Sigmoid colon (tissue), 7 donors: ENCODE measurements around the gene PAFAH1B2. TPM values are rescaled to one million over a fixed set of nuclear protein-coding genes. Genes with fewer than 3 reads are reported as not detected.

ENCODE experiments used
- DNase-seq: peaks from one replicate; pipeline ENCODE4 v3.0.0-alpha.2; 2019
- H3K27ac ChIP-seq, 4 donors: fragments of 200-600 bp; sonication (generic); one replicate each; pipeline ENCODE4 v1.5.1; 2016 to 2019; ENCODE audit warnings: mild to moderate bottlenecking in 1 of 4
- H3K27me3 ChIP-seq, 3 donors: fragments of 200-600 bp; sonication (generic); one replicate each; pipeline ENCODE4 v1.5.1; 2019; ENCODE audit warnings: mild to moderate bottlenecking in 1 of 3
- H3K36me3 ChIP-seq, 4 donors: fragments of 200-600 bp; sonication (generic); one replicate each; pipeline ENCODE4 v1.5.1; 2016 to 2019
- H3K4me1 ChIP-seq, 4 donors: fragments of 200-600 bp; sonication (generic); one replicate each; pipeline ENCODE4 v1.5.1; 2017 to 2019
- H3K4me3 ChIP-seq, 4 donors: fragments of 200-600 bp; sonication (generic); one replicate each; pipeline ENCODE4 v1.5.1; 2017 to 2019; ENCODE audit warnings: mild to moderate bottlenecking in 2 of 4, moderate library complexity in 1 of 4
- H3K9me3 ChIP-seq, 4 donors: fragments of 200-600 bp in 3 of 4; sonication (generic) in 3 of 4; one replicate each; pipeline versions ENCODE4 v1.5.1 to v1.6.1; 2013 to 2019
- CTCF ChIP-seq, 4 experiments: fragments of 450-650 bp in 3 of 4; fragments of 200-600 bp in 1 of 4; IDR thresholded peaks; one replicate each; pipeline ENCODE4 v1.5.1; 2016 to 2019; ENCODE audit warnings: antibody characterized with exemption in 4 of 4, mild to moderate bottlenecking in 3 of 4, moderate library complexity in 2 of 4
- EP300 ChIP-seq, 4 donors: sonication (generic); formaldehyde crosslinking; IDR thresholded peaks; one replicate each; pipeline ENCODE4 v1.6.1; 2017; ENCODE audit warnings: antibody characterized with exemption in 4 of 4
- POLR2A ChIP-seq, 2 donors: fragments of 450-650 bp; IDR thresholded peaks; one replicate each; pipeline ENCODE4 v1.6.1; 2016; ENCODE audit warnings: antibody characterized with exemption in 2 of 2, mild to moderate bottlenecking in 2 of 2, moderate library complexity in 2 of 2
- POLR2AphosphoS5 ChIP-seq, 4 donors: sonication (generic); formaldehyde crosslinking; IDR thresholded peaks; one replicate each; pipeline ENCODE4 v1.6.1; 2017; ENCODE audit warnings: antibody characterized with exemption in 4 of 4
- WGBS, 2 donors: extraction: QIAGEN DNeasy Blood & Tissue Kit; methylation state at CpG; one replicate each; pipeline ENCODE4 v1.1.7; 2013; 5-methylcytosine and 5-hydroxymethylcytosine counted together
- intact Hi-C: fragments of 100-400 bp; cut with DNase I; formaldehyde crosslinking; loops from one replicate; pipeline ENCODE4 v1.15.1; 2023
- polyA plus RNA-seq, 3 donors: library from polyadenylated mRNA; stranded (reverse); fragments of 200-250 nt; gene quantifications; one replicate each; pipeline ENCODE4 v1.2.3, GENCODE V29; 2013
- total RNA-seq, 4 donors: library from RNA; depleted of rRNA; stranded (reverse); fragments of >200 nt; gene quantifications; one replicate each; pipeline ENCODE4 v1.1.0, GENCODE V29; 2016
- donor health status: healthy with polysubstance abuse.
- donor health status: Bipolar disorder and iron deficiency.
- donor health status: healthy.

The PAFAH1B2 gene
- total and polyA plus RNA-seq, 7 donors = 26.0 to 76.4 (median 42.1) TPM

GRCh38 chr11:117223741-117224689, 79.9 kb downstream of the PAFAH1B2 start:
- DNase-seq = peak; percentile 60

GRCh38 chr11:117225553-117226170, 81.6 kb downstream of the PAFAH1B2 start:
- H3K4me1 ChIP-seq = peaks cover 0 to 72% (median 64%) of the 10 kb centered on the region in 4 donors
- WGBS, 2 donors = 93 to 95% methylated on average over 9 of the region's 9 CpGs

More at GRCh38 chr11:117223741-117224689, 79.9 kb downstream of the PAFAH1B2 start:
- Histone ChIP-seq H3K36me3 (peaks cover 14 to 47% (median 25%) of the 10 kb centered on the region in 4 donors), H3K27me3 (no peaks in the 10 kb centered on the region), H3K4me1 (peaks cover 0 to 74% (median 70%) of the 10 kb centered on the region in 4 donors), H3K9me3 (no peaks in the 10 kb centered on the region), H3K27ac (peak overlapping the region; percentile 89 to 95 (median 91)), H3K4me3 (no peak overlapping the region)
- intact Hi-C loops = loop anchor here (2.0 kb wide), 1 partner anchor 125 kb away; the partner anchor contains the start of gene SIK3
- WGBS, 2 donors = 66 to 80% methylated on average over 17 of the region's 17 CpGs
- no peak for TF ChIP-seq POLR2A (IDR thresholded peaks at IDR 0.05)
- no peak for TF ChIP-seq POLR2AphosphoS5 (IDR thresholded peaks at IDR 0.05)
- no peak for TF ChIP-seq EP300 (IDR thresholded peaks at IDR 0.05)
- no peak for TF ChIP-seq CTCF (IDR thresholded peaks at IDR 0.05)

More at GRCh38 chr11:117225553-117226170, 81.6 kb downstream of the PAFAH1B2 start:
- H3K27ac ChIP-seq = peak overlapping the region; percentile 33 to 95 (median 91)
- no peak for TF ChIP-seq POLR2AphosphoS5 (IDR thresholded peaks at IDR 0.05)
- TF ChIP-seq CTCF (IDR thresholded peaks at IDR 0.05) = no peak
- TF ChIP-seq POLR2A (IDR thresholded peaks at IDR 0.05) = no peak
- TF ChIP-seq EP300 (IDR thresholded peaks at IDR 0.05) = no peak
- H3K4me3 ChIP-seq = no peak overlapping the region
- DNase-seq = peak; percentile 58
- H3K36me3 ChIP-seq = peaks cover 19 to 52% (median 33%) of the 10 kb centered on the region in 4 donors
- H3K9me3 ChIP-seq = no peaks in the 10 kb centered on the region
- intact Hi-C loops = loop anchor here (2.0 to 5.0 kb wide), 4 partner anchors 45 to 438 kb away; partner anchors contain the start of genes SIK3 and ZPR1
- H3K27me3 ChIP-seq = no peaks in the 10 kb centered on the region

Other genes starting within 250 kb of the PAFAH1B2 start
- 10 to 100 TPM; 35.3 to 53.2 (median 40.9) TPM for gene SIK3, start 45.9 kb upstream of the PAFAH1B2 start, total RNA-seq
- gene SIK3, start 45.9 kb upstream of the PAFAH1B2 start, polyA plus RNA-seq = 10 to 100 TPM in 1 of 3 donors, 1 to 10 TPM in 2; 5.5 to 16.5 (median 7.8) TPM
- 10 to 100 TPM; 20.7 to 50.7 (median 28.5) TPM for gene SIDT2, start 34.5 kb downstream of the PAFAH1B2 start, total RNA-seq
- 10 to 100 TPM in 2 of 3 donors, 1 to 10 TPM in 1; 7.6 to 33.1 (median 12.0) TPM for gene SIDT2, start 34.5 kb downstream of the PAFAH1B2 start, polyA plus RNA-seq
- gene TAGLN, start 55.1 kb downstream of the PAFAH1B2 start, total RNA-seq = over 10,000 TPM in 3 of 4 donors, 1,000 to 10,000 TPM in 1; 6,854 to 14,048 (median 12,596) TPM
- 1,000 to 10,000 TPM in 1 of 3 donors, 100 to 1,000 TPM in 2; 112 to 1,100 (median 337) TPM for gene TAGLN, start 55.1 kb downstream of the PAFAH1B2 start, polyA plus RNA-seq
- gene PCSK7, start 87.8 kb downstream of the PAFAH1B2 start, total RNA-seq = 10 to 100 TPM; 22.1 to 55.1 (median 31.1) TPM
- gene PCSK7, start 87.8 kb downstream of the PAFAH1B2 start, polyA plus RNA-seq = 100 to 1,000 TPM in 1 of 3 donors, 10 to 100 TPM in 2; 18.0 to 116 (median 21.7) TPM
- gene RNF214, start 88.4 kb downstream of the PAFAH1B2 start, total RNA-seq = 10 to 100 TPM; 11.1 to 23.8 (median 12.8) TPM
- 10 to 100 TPM in 2 of 3 donors, 1 to 10 TPM in 1; 6.2 to 12.0 (median 10.2) TPM for gene RNF214, start 88.4 kb downstream of the PAFAH1B2 start, polyA plus RNA-seq
- gene BACE1-AS, start 147.1 kb downstream of the PAFAH1B2 start, total RNA-seq = 10 to 100 TPM in 1 of 4 donors, 1 to 10 TPM in 3; 5.6 to 11.6 (median 6.6) TPM
- 1 to 10 TPM in 2 of 3 donors, under 1 TPM in 1; 0.69 to 4.2 (median 3.8) TPM for gene BACE1-AS, start 147.1 kb downstream of the PAFAH1B2 start, polyA plus RNA-seq
- gene BACE1, start 172.0 kb downstream of the PAFAH1B2 start, total RNA-seq = 10 to 100 TPM; 13.2 to 24.6 (median 16.0) TPM
- gene BACE1, start 172.0 kb downstream of the PAFAH1B2 start, polyA plus RNA-seq = 1 to 10 TPM; 1.8 to 7.0 (median 3.6) TPM
- gene CEP164, start 183.6 kb downstream of the PAFAH1B2 start, total RNA-seq = 10 to 100 TPM; 12.5 to 40.4 (median 20.4) TPM
- gene CEP164, start 183.6 kb downstream of the PAFAH1B2 start, polyA plus RNA-seq = 10 to 100 TPM in 1 of 3 donors, 1 to 10 TPM in 2; 1.8 to 19.4 (median 4.9) TPM